HepG2 (cell line): ENCODE measurements around the gene ATP8B2.
"Not testable (repeated sequence)": the region's sequence is repeated elsewhere in the genome, so short reads cannot be mapped to it uniquely, and the experiment has no call there.

Experiments used
- CTCF ChIP-seq: sonication (generic); formaldehyde crosslinking; IDR thresholded peaks from 2 replicates; pipeline ENCODE4 v1.5.0; 2020; ENCODE audit warnings: mild to moderate bottlenecking, missing genetic modification reagents, moderate library complexity
- ETS1 ChIP-seq: sonication (generic); formaldehyde crosslinking; IDR thresholded peaks from 2 replicates; pipeline ENCODE4 v1.4.0; 2020; ENCODE audit warnings: missing genetic modification reagents
- JUN ChIP-seq: sonication (generic); formaldehyde crosslinking; IDR thresholded peaks from 2 replicates; pipeline ENCODE4 v1.4.0; 2020; ENCODE audit warnings: mild to moderate bottlenecking, missing genetic modification reagents
- MED13 ChIP-seq: sonication (generic); formaldehyde crosslinking; IDR thresholded peaks from 2 replicates; pipeline ENCODE4 v1.5.0; 2020; ENCODE audit warnings: missing genetic modification reagents
- PHF8 ChIP-seq: sonication (generic); formaldehyde crosslinking; IDR thresholded peaks from 2 replicates; pipeline ENCODE4 v1.5.0; 2020; ENCODE audit warnings: missing genetic modification reagents
- POLR2A ChIP-seq, 2 experiments: IDR thresholded peaks; 2 replicates each; pipeline ENCODE4 v1.6.1; 2011; ENCODE audit warnings: low read depth in 2 of 2, low read length in 2 of 2, mild to moderate bottlenecking in 1 of 2, moderate library complexity in 1 of 2; ENCODE audit not compliant: insufficient read depth in 1 of 2
- POLR2AphosphoS2 ChIP-seq: IDR thresholded peaks from 2 replicates; pipeline ENCODE4 v1.6.1; 2011; ENCODE audit warnings: low read depth, low read length, improper control_type of control experiment
- RCOR2 ChIP-seq: IDR thresholded peaks from 2 replicates; pipeline ENCODE4 v1.6.1; 2016; ENCODE audit warnings: missing biosample characterization, missing genetic modification reagents
- SMC3 ChIP-seq: IDR thresholded peaks from 2 replicates; pipeline ENCODE4 v1.6.1; 2011; ENCODE audit warnings: low read length, improper control_type of control experiment
- ZNF124 ChIP-seq: sonication (generic); formaldehyde crosslinking; IDR thresholded peaks from 2 replicates; pipeline ENCODE4 v1.4.0; 2020; ENCODE audit warnings: missing genetic modification reagents
- ZNF740 ChIP-seq: sonication (generic); formaldehyde crosslinking; IDR thresholded peaks from 2 replicates; pipeline ENCODE4 v1.4.0; 2020; ENCODE audit warnings: missing genetic modification reagents

- TF ChIP-seq ETS1 (CRISPR knock-in tag); ZNF740 (CRISPR knock-in tag); POLR2AphosphoS2; CTCF (CRISPR knock-in tag); JUN (CRISPR knock-in tag); RCOR2 (CRISPR knock-in tag); SMC3; ZNF124 (CRISPR knock-in tag); MED13 (CRISPR knock-in tag); POLR2A (IDR thresholded peaks at IDR 0.05; ENCODE audit: insufficient read depth in 1 of 2, low read depth in 2 of 2, low read length in 2 of 2); PHF8: not testable (repeated sequence)
These were observed 48.5 kb downstream of the ATP8B2 start for GRCh38 chr1:154373777-154374357.
